Measurements from ENCODE around the gene RD3L. TPM values are rescaled to one million over a fixed set of nuclear protein-coding genes. Genes with fewer than 3 reads are reported as not detected.

The RD3L gene
- total RNA-seq, 4 donors from 2014 or later: not detected

GRCh38 chr14:103946975-103947374 lies 4.6 kb upstream of the RD3L start:
- no peak for TF ChIP-seq CTCF (IDR thresholded peaks at IDR 0.05)
- no peak for ATAC-seq (ENCODE audit: low FRiP score)
- no peak for DNase-seq (ENCODE audit: low spot score)

- no peak for ATAC-seq (ENCODE audit: low FRiP score)
- TF ChIP-seq CTCF (IDR thresholded peaks at IDR 0.05): no peak
Observed at GRCh38 chr14:103943673-103944072, 1.3 kb upstream of the RD3L start.

GRCh38 chr14:103941462-103941861 lies 867 bp downstream of the RD3L start:
- no peak for DNase-seq (ENCODE audit: low spot score)
- ATAC-seq (ENCODE audit: low FRiP score): no peak
- TF ChIP-seq CTCF (IDR thresholded peaks at IDR 0.05): no peak

More at GRCh38 chr14:103943673-103944072, 1.3 kb upstream of the RD3L start:
- DNase-seq (ENCODE audit: low spot score): no peak

- TF ChIP-seq CTCF (IDR thresholded peaks at IDR 0.05): no peak
- DNase-seq (ENCODE audit: low spot score) (no peak), ATAC-seq (ENCODE audit: low FRiP score) (no peak)
Observed at GRCh38 chr14:103935102-103935501, 7.2 kb downstream of the RD3L start.

GRCh38 chr14:103932791-103933490 lies 9.4 kb downstream of the RD3L start:
- DNase-seq (ENCODE audit: low spot score) (no peak), ATAC-seq (ENCODE audit: low FRiP score) (no peak)
- TF ChIP-seq CTCF (IDR thresholded peaks at IDR 0.05): no peak

- ATAC-seq (ENCODE audit: low FRiP score): no peak
- no peak for TF ChIP-seq CTCF (IDR thresholded peaks at IDR 0.05)
- no peak for DNase-seq (ENCODE audit: low spot score)
Observed at GRCh38 chr14:103931422-103931821, 10.9 kb downstream of the RD3L start.

- no peak for TF ChIP-seq CTCF (IDR thresholded peaks at IDR 0.05)
- DNase-seq (ENCODE audit: low spot score) (no peak), ATAC-seq (ENCODE audit: low FRiP score) (no peak)
Observed at GRCh38 chr14:103930051-103930604, 12.2 kb downstream of the RD3L start.
